Right lung (tissue), 10 donors: ENCODE data around the gene ACLY. TPM values are rescaled to one million over a fixed set of nuclear protein-coding genes. Genes with fewer than 3 reads are reported as not detected.

Experiments used
- DNase-seq, 2 donors: peaks; one replicate each; pipeline ENCODE4 v3.0.0-alpha.2; 2013
- long read RNA-seq, 8 donors: transcript quantifications; one replicate each; lab custom pipeline, GENCODE V29; 2026
- polyA plus RNA-seq, 5 donors: library from polyadenylated mRNA; unstranded; fragments of 120-200 nt; gene quantifications; one replicate each; pipeline versions ENCODE4 v1.2.1 to v1.2.3, GENCODE V29; 2013; ENCODE audit warnings: inconsistent platforms in 1 of 5, low replicate concordance in 1 of 5; ENCODE audit not compliant: insufficient read length in 5 of 5, insufficient read depth in 1 of 5

ACLY gene
- 10 to 100 TPM; 69.8 to 87.7 (median 72.1) TPM for polyA plus RNA-seq
- long read RNA-seq, donor 1, full-length matches to known transcripts: 2 of 2 reads
- long read RNA-seq, donor 1, partial matches to known transcripts: 0 of 2 reads
- long read RNA-seq, donor 1, other reads (novel, unspliced or antisense): 0 of 2 reads
- long read RNA-seq, donor 2, full-length matches to known transcripts: 2 of 2 reads
- long read RNA-seq, donor 2, partial matches to known transcripts: 0 of 2 reads
- long read RNA-seq, donor 2, other reads (novel, unspliced or antisense): 0 of 2 reads
- long read RNA-seq, donor 3: 0 reads
- long read RNA-seq, donor 4, full-length matches to known transcripts: 2 of 7 reads
- long read RNA-seq, donor 4, partial matches to known transcripts: 5 of 7 reads
- long read RNA-seq, donor 4, other reads (novel, unspliced or antisense): 0 of 7 reads
- long read RNA-seq, donor 5, full-length matches to known transcripts: 3 of 15 reads
- long read RNA-seq, donor 5, partial matches to known transcripts: 12 of 15 reads
- long read RNA-seq, donor 5, other reads (novel, unspliced or antisense): 0 of 15 reads
- long read RNA-seq, donor 6, full-length matches to known transcripts: 6 of 23 reads
- long read RNA-seq, donor 6, partial matches to known transcripts: 17 of 23 reads
- long read RNA-seq, donor 6, other reads (novel, unspliced or antisense): 0 of 23 reads
- long read RNA-seq, donor 7, full-length matches to known transcripts: 6 of 14 reads
- long read RNA-seq, donor 7, partial matches to known transcripts: 8 of 14 reads
- long read RNA-seq, donor 7, other reads (novel, unspliced or antisense): 0 of 14 reads
- long read RNA-seq, donor 8, full-length matches to known transcripts: 2 of 2 reads
- long read RNA-seq, donor 8, partial matches to known transcripts: 0 of 2 reads
- long read RNA-seq, donor 8, other reads (novel, unspliced or antisense): 0 of 2 reads

GRCh38 chr17:41918314-41919164 lies at the start of gene ACLY:
ACLY (minus strand) TSS chr17:41918951; CDS start chr17:41913873, 5,078 bp downstream.
- DNase-seq: peak; percentile 97

DNA sequence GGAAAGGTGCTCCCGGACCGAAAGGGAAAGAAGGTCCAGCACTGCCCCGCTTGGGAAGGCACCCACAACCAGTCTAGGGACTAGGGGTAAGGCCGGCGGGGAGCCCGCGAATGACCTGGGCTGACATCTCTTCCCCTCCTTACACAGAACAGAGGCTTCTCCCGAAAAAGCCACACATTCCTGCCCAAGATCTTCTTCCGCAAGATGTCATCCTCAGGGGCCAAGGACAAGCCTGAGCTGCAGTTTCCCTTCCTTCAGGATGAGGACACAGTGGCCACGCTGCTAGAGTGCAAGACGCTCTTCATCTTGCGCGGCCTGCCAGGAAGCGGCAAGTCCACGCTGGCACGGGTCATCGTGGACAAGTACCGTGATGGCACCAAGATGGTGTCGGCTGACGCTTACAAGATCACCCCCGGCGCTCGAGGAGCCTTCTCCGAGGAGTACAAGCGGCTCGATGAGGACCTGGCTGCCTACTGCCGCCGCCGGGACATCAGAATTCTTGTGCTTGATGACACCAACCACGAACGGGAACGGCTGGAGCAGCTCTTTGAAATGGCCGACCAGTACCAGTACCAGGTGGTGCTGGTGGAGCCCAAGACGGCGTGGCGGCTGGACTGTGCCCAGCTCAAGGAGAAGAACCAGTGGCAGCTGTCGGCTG lies 49.3 kb upstream of the ACLY start:
- DNase-seq: no peak

GRCh38 chr17:41967141-41967920 lies 48.6 kb upstream of the ACLY start:
- DNase-seq: no peak

- peak; percentile 90 to 93 for DNase-seq
These were observed 47.9 kb upstream of the ACLY start, which contains the start of gene CNP for GRCh38 chr17:41966463-41967140. CNP (plus strand) TSS chr17:41966795; CDS start chr17:41966885, 90 bp downstream.

DNA sequence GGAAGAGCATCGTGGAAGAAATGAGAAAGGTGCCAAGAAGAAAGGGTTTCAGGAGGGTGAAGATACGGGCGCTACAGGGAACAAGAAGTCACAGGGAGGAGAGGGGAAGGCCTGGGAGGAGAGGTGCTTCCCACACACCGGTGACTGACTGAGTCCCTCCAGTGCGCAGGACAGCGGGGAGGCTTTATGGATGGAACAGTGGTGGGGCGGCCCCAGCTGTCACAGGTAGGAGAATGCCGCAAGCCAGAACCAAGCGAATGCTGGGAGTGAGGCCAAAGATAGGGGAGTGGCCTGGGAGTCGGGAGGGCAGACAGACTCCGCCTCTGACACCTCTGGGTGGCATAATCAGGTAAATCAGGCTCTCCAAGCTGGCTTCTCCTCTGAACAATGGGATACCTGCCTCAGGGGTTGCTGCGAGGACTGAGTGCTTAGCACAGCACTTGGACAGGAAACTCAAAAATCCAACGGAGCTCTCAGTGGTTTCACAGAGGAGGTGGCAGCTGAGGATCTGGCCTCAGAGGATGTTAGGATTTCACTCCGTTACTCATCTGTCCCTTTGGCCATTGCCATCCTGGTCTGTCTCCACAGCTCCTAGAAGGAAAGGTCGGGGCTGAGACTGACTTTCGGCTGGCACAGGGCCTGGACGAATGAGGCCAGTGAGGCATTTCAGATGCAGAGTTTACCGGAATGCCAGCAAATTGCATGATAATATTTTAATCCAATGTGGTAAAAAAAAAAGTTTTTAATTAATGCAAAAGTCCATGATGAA lies 47.1 kb upstream of the ACLY start:
- DNase-seq: peak; percentile 51 to 52

DNA sequence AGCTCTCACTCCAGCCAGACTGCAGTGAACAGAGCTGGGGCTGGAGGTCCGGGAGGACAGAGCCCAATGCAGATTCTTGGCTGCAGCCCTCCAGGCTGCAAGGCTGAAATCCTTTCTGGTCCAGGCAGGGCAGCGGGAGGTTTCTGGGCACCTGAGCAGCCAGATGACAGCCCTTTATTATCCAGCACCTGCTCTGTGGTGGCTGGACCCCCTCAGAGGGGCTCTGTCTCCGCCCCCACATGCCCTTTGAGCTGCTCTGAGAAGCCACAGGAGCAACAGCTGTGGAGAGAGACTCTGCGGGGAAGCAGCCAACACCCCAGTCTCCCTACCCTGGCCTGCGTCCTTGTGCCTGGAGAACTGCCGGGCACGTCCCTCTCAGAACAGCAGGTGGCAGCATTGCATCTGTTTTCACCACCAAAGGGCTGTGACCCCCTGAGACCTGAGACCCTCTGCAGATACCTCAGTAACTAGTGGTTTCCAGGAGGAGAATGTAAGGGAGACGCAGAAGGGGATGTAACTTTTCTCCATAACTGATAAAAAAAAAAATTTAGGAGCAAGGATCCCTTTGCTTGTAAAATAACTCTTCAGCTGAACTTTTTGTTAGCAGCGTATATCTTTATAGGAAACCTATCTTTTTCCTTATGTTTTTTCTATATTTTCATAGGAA lies 44.1 kb upstream of the ACLY start:
- DNase-seq: peak; percentile 59 to 67

DNA sequence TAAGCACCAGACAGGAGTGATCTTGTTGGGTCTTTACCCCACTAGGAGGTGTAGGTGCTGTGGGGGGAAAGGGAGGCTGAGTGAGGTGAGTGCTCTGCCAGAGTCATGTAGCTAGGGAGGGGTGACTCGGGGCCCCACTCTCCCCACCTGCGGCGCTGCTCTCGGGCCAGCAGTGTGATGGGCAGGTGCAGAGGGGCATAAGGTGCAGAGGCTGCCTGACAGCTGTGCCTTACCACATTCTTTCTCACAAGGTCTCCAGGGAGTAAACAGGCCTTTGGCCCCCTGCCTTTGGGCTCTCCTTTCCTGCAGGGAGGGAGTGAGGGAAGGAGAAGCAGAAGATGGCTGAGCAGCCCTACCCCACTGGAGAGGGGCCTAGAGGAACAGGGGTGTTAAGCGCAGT lies 43.4 kb upstream of the ACLY start:
- no peak for DNase-seq

GRCh38 chr17:41959336-41960095 lies 40.8 kb upstream of the ACLY start:
- DNase-seq: no peak

GRCh38 chr17:41959030-41959335 lies 40.2 kb upstream of the ACLY start:
- no peak for DNase-seq

DNA sequence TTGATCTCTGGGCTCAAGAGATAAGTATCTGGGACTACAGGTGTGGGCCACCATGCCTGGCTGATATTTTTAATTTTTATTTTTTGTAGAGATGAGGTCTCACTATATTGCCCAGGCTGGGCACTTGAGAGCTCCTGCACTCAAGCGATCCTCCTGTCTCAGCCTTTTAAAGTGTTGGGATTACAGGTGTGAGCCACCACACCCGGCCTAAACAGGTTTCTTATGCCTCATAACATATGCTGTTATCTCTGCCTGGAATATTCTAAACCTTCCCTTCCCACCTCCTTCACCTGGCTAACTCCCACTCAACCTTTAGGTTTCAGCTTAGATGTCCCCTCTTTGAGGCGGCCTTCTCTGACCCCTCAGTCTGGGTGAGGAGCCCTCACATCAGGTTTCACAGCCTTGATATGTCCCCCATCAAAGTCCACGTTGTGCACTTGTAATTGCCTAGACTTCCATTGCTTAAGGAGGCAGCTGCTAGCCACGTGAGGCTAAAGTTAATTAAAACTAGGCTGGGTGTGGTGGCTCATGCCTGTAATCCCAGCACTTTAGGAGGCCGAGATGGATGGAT lies 39.2 kb upstream of the ACLY start:
- DNase-seq: no peak

GRCh38 chr17:41957031-41957868 lies 38.5 kb upstream of the ACLY start:
- DNase-seq: no peak

DNA sequence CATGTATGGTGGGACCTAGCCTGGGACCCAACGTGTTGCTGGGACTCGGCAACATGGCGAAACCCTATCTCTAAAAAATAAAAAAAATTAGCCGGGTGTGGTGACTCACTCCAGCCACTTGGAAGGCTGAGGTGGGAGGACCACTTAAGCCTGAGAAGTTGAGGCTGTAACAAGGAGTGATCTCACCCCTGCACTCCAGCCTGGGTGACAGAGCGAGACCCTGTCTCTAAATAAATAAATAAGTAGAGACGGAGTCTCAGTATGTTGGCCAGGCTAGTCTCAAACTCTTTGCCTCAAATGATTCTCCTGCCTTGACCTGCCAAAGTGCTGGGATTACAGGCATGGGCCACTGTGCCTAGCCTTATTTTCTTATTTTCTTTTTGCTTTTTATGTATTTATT lies 37.8 kb upstream of the ACLY start:
- DNase-seq: no peak

GRCh38 chr17:41948762-41949460 lies 30.2 kb upstream of the ACLY start:
- DNase-seq: no peak

- no peak for DNase-seq
These were observed 26.2 kb upstream of the ACLY start for GRCh38 chr17:41944943-41945342.

DNA sequence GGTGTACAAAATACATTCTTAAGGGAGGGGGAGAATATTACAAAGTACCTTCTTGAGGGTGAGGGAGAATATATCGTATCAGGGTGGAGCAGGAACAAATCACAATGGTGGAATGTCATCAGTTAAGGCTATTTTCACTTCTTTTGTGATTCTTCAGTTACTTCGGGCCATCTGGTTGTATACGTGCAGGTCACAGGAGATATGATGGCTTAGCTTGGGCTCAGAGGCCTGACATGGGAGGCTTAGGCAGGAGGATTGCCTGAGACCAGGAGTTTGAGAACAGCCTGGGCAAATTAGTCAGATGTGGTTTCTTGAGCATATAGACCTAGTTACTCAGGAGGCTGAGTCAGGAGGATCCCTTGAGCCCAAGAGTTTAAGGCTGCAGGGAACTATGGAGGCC lies 24.7 kb upstream of the ACLY start:
- no peak for DNase-seq
